CD4-positive, alpha-beta T cell treated with Interleukin-4 for 1 hour (primary cell): ENCODE data around the gene DDOST.

Source experiments
- DNase-seq, 2 donors: peaks; one replicate each; pipeline ENCODE4 v3.0.0-alpha.2; 2020 to 2022

The DDOST gene

DNA sequence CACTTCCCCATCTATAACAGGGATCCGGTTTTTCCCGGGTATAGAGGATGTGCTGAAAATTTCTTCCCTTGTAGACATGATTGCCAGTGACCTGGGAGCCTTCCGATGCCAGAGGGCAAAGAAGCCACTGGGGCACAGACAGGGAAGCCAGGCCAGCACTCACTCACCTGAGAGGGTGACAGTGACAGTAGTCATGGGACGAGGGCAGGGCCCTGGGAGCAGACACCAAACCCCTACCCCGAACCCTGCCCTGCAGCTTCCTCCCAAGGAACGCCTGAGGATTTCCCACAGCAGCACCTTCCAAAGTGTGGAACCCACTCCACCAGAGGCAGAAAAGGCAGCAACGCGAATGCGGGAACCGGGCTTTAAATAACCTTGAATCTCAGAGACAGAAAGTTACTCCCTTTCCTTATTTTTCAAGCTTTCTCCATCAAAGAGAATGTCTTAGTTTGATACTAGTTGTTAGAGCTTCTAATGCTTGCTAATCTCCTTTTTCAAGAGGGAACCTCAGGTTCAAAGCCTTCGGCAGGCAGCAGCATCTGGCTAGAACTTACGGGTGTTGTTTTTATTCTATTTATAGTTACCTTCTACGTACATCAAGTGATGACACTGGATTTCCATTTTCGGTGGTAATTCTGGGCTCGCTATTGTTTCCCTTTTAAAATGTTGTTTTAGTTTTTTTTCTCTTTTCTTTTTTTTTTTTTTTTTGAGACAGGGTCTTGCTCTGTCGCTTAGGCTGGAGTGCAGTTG lies 2.8 kb downstream of the DDOST start:
- DNase-seq = no peak

GRCh38 chr1:20657024-20657423 lies 4.1 kb downstream of the DDOST start:
- DNase-seq = no peak

GRCh38 chr1:20654104-20654690 lies 7.0 kb downstream of the DDOST start:
- DNase-seq = no peak

DNA sequence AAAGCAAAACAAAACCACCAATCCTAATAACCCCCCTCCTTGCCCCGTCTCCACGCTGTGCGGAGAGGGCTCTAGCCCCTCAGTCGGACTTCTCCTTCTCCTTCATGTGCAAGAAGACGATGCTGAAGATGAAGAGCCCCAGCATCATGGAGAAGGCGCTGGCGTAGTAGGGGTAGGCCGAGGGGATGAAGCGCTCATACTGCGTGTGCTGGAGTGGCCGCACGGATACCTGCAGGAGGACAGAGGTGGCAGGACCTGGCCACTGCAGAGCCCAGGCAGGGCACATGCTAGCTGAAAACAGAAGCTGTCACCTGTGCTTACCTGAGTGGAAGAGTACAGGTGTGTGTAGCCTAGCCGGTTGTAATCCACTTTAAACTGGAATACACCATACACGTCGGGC lies 8.9 kb downstream of the DDOST start:
- DNase-seq = no peak

- no peak for DNase-seq
These were observed 12.2 kb downstream of the DDOST start for GRCh38 chr1:20648946-20649345.

DNA sequence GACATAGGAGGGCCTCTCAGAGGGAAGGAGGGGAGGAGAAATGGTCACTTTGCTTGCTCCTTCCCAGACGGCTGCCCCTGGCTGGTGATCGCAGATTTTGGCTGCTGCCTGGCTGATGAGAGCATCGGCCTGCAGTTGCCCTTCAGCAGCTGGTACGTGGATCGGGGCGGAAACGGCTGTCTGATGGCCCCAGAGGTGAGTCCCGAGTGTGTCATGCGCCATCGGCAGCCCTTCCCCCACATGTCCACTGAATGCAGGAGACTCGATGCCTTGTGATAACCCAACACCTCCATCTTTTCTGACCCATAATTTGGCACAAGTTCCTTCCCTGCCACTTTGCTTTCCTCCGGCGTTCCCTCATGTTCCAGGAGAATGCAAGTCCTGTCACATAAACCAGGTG lies 12.7 kb downstream of the DDOST start:
- DNase-seq = no peak

- DNase-seq = no peak
These were observed 15.8 kb downstream of the DDOST start for GRCh38 chr1:20645414-20645813.

DNA sequence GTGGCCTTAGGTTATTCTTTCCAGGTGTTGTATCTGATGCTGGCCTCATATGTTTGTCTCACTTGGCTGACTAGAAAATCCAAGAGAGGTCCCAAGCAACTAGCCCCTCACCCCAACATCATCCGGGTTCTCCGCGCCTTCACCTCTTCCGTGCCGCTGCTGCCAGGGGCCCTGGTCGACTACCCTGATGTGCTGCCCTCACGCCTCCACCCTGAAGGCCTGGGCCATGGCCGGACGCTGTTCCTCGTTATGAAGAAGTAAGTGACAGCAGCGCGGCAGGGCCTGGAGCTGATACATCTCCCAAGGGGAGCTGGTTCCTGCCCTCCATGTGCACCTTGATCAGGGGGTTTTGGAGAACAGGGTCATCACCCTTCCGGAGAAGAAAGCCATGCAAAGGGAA lies 16.8 kb downstream of the DDOST start:
- no peak for DNase-seq

- DNase-seq = no peak
These were observed 18.1 kb downstream of the DDOST start for GRCh38 chr1:20643080-20643479.

DNA sequence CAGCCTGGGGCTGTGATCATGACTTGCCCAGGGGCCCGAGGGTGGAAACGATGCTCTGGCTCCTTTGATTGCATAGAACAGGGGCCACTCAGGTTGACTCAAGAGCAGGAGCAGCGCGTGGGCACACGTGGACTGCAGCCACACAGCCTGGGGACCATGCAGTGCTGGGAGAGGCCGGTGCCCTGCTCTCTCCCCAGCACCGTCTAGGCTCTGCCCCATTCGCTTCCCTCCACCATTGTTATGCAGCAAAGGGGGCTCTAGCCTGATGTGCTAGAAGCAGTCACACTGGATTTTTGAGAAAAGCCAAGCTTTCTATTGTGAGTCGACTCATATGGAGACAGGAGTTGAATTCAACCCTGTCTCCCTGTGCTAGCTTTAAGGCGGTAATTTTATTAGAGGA lies 19.2 kb downstream of the DDOST start:
- DNase-seq = no peak

DNA sequence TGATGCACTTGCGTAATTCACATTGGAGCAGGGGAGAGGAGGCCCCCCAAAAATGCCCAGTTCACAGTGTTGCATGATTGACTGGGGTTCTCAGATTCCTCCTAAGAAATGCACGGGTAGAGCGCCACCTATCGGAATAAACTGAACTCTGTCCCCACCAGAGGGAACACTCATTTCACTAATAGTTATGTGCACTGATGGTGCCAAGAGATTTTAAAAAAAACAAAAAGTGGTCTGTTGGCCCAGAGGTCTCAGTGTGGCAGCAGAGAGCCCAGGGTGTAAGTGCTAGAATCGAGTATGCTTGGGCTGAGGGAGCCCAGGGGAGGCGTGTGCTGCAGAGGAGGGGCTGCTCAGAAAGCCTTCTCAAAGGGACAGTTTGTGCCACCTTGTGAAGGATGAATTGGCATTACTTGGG lies 21.0 kb downstream of the DDOST start:
- peak; percentile 58 to 67 for DNase-seq

DNA sequence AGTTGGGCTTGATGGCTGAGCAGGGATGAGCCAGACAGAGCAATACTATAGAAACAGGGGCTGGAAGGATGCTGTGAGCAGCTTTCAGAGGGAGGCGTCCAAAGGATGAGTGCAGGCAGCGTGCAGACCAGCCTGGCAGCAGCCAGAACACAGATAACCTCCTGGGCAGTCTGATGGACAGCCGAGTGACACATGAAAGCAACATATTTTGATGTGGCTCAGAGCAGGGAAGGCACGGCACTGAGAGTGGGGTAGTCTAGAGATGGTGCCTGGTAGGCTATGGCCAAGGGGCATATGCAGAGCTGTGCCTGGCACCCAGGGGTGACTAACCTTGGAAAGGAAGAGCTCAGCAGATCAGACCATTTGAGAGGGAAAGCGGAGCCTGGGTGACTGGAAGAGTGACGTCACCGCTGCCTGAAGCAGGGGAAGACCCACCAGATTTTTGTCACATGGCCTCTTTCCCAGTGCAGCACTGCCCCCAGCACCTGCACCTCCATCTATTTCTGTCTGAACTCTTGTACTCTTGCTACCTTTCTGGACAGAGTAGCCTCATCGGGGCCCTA lies 24.3 kb downstream of the DDOST start:
- no peak for DNase-seq

- peak; percentile 15 to 42 for DNase-seq
These were observed 26.5 kb downstream of the DDOST start for GRCh38 chr1:20634594-20635084.

DNA sequence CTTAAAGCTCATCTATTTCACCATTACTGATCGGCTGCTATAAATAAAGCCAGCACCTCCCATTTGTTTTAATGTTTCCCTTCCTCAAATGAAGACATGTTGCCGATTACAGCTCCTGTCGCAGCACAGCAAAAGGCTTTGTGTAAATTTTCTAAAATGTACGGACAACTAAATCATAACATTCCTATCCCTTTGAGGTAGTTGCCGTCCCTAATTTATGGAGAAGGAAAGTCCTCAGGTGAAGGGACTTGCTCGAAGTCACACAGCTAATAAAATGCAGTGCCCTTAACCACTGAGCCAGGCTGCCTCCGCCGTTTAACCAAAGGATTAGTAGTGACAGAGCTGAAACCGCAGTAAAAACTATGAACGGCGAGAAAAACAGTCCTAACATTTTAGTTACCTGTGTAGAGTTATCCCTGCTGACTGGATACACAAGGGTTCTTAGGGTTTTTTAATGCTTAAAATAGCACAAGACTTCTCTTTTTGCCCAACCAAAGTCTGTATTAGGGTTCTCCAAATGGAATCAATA lies 27.0 kb downstream of the DDOST start:
- DNase-seq = no peak

- peak; percentile 87 to 91 for DNase-seq
These were observed 27.7 kb downstream of the DDOST start, which contains the start of gene PINK1 for GRCh38 chr1:20633190-20634064. Gene PINK1 (plus strand): TSS chr1:20633458. CDS start chr1:20633549, 91 bp downstream.

DNA sequence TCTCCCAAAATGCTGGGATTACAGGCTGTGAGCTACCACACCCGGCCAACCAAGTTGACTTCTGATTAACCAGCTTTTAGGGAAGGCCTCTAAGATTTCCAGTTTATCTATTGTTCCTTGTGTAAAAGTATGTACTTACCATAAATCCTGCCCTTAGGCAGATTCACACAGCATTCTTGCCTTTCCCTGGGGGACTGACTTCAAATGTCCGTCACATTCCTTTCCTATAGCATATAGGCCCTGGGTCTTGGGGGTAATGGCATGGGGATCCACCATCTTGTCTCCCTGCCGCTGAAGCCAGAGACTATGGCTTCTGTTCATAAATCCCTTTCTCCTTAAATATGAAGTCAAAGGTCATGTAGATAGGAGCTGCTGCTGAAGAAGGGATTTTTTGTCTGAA lies 28.8 kb downstream of the DDOST start:
- DNase-seq = no peak

DNA sequence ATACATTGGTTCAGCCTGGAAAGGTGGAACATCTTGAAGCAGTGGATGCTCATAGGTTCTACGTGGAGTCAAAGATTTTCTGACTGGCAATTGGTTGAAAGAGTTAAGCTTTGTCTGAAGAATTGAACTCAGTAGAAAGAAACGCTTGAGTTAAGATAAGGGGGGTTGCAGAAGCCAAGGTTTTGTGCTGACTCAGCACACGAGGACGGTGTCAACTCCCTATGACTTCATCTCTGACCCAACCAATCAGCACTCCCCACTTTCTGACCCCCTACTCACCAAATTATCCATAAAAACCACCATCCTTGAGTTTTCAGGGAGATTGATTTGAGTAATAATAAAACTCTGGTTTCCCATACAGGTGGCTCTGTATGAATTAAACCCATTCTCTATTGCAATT lies 30.4 kb downstream of the DDOST start:
- no peak for DNase-seq

DNA sequence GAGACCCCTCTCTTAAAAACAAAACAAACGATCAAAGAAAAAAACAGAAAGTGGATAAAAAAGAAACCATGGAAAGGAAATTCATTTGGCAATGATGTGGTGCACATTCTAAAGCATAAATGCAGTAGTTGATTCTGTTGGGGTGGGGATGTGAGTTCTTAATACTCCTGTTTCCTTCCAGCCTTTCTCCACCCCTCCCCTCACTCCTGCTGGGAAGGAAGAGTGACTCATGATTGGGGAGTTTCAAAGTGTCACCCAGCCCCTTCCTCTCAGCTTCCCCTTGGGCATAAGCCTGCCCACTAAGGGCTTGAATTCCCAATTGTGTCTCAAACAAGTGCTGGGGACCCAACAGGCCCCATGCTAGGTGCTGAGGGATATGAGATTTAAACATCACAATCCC lies 34.6 kb downstream of the DDOST start:
- DNase-seq = no peak

DNA sequence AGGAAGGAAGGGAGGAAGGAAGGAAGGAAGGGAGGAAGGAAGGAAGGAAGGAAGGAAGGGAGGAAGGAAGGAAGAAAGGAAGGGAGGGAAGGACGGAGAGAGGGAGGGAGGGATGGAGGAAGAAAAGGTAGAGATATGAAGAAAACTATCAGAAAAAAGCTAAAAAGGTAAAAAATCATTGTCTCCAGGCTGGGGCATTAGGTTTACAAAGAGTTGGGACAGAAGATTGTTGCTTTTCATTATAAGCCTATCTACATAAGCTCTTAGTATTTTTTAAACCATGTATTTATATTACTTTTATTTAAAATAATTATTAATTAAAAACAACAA lies 35.1 kb downstream of the DDOST start:
- no peak for DNase-seq

DNA sequence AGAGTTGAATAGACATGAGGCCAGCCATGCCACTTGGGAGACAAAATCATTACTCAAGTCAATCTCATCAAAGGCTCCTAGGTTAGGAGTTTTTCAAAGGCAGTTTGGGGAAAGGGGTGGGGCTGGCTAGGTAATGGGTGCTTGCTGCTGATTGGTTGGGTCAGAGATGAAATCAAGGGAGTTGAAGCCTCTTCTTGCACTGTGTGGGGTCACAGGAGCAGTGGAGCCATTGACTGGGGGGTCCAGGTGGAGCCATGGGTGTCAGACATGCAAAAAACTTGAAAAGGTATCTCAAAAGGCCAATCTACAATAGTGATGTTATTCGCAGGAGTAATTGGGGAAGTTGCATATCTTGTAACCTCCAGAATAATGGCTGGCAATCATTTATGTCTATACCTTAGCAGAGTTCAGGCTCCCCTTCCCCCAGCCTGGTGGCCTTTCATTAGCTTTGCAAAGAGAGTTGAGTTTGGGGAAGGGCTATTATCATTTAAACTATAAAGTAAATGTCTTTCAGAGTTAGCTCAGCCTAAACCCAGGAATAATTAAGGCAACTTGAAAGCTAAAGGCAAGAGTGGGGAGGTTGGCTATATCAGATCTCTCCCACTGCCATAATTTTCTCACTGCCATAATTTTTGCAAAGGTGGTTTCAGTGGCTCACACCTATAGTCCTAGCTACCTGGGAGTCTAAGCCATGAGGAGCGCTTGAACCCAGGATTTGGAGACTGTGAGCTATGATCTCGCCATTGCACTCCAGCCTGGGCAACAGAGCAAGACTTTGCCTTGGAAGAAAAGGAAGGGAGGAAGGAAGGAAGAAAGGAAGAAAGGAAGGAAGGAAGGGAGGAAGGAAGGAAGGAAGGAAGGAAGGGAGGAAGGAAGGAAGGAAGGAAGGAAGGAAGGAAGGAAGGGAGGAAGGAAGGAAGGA lies 35.7 kb downstream of the DDOST start:
- DNase-seq = no peak

DNA sequence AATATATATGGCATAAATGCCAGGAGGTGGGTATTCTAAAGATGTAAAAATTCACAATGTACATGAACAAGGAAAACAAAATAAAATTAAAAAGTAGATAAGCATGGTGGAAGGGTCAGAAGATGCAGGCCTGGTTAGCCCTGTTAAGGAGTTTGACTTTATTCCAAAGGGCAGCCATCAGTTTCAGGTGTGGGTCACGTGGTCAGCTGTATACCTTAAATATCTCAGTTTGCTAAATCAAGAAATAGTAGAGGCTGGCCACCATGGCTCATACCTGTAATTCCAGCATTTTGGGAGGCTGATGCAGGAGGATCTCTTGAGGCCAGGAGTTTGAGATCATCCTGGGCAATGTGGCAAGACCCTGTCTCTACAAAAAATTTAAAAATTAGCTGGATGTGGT lies 36.5 kb downstream of the DDOST start:
- DNase-seq = no peak

- DNase-seq = no peak
These were observed 40.2 kb downstream of the DDOST start for GRCh38 chr1:20621012-20621411.
